22Rv1 (cell line): ENCODE data around the gene ELP4.

Experiments
- H3K27ac ChIP-seq: fragments of 450-650 bp; 2 replicates; pipeline ENCODE4 v1.5.1; 2017
- ZFX ChIP-seq: fragments of 450-650 bp; IDR thresholded peaks from 2 replicates; pipeline ENCODE4 v1.6.1; 2017; ENCODE audit warnings: antibody characterized with exemption, borderline replicate concordance
- TF ChIP-seq, protein P1 (sequence below): fragments of 450-650 bp; IDR thresholded peaks from 2 replicates; pipeline ENCODE4 v1.5.1; 2017; ENCODE audit warnings: mild to moderate bottlenecking

ELP4 gene

DNA sequence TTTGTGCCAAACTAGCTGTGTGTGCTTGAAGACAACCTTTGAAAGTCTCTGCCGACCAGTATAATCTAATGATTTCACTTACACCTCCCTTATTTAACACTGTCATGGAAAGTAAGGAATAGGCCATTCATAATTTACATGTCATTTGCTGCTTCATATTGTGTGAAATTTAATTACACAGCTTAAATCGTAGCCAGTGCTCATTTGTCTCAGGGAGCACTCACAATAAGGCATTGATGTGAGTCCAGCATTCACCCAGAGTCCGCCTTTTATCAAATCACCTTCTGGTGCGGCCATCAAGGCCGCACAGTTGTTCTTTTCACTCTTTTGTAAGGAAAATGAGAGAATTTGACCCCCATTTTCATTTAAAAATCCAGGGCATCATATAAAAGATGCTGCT lies 254.7 kb downstream of the ELP4 start:
- H3K27ac ChIP-seq, result no peak overlapping the region
- TF ChIP-seq, protein P1, sequence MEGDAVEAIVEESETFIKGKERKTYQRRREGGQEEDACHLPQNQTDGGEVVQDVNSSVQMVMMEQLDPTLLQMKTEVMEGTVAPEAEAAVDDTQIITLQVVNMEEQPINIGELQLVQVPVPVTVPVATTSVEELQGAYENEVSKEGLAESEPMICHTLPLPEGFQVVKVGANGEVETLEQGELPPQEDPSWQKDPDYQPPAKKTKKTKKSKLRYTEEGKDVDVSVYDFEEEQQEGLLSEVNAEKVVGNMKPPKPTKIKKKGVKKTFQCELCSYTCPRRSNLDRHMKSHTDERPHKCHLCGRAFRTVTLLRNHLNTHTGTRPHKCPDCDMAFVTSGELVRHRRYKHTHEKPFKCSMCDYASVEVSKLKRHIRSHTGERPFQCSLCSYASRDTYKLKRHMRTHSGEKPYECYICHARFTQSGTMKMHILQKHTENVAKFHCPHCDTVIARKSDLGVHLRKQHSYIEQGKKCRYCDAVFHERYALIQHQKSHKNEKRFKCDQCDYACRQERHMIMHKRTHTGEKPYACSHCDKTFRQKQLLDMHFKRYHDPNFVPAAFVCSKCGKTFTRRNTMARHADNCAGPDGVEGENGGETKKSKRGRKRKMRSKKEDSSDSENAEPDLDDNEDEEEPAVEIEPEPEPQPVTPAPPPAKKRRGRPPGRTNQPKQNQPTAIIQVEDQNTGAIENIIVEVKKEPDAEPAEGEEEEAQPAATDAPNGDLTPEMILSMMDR, result no peak
- TF ChIP-seq ZFX, result no peak

DNA sequence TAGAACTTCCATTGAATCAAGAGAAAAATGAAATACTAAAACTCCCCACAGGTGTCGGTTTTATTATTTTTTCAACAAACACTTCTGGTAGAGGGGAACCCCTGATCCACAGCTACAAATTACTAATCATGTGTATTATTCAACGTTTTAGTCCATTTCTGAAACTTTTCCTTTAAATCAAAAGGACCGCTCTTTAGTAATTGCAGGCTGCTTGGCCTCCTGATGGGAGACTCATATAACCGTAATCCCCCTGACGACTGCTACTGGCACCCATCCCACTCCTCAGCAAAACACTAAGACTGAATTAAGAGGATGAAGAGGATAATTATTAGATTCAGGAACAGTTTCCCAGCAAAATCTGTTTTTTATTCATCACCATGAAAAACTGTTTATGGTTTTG lies 255.2 kb downstream of the ELP4 start:
- TF ChIP-seq, protein P1, result no peak
- no peak for TF ChIP-seq ZFX

DNA sequence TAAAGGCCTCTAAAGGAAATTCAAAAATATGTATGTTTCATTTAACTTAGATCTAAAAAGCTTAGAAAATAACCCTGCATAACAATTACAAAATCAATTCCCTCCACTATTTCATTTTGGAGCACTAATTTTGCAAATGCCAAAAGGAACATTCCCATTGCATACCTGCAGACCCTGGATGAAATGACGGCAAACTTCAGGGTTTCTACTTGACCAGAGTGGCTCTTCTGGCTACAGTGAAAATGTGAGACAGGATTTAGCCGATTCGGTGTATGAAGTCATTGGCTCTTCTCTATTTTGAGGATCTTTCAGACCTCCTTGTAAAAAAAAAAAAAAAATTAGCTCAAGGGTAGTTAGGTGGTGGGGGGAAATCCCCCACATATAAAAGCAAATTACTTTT lies 257.5 kb downstream of the ELP4 start:
- TF ChIP-seq, protein P1, result no peak
- no peak for TF ChIP-seq ZFX
- no peak overlapping the region for H3K27ac ChIP-seq

More for the DNA sequence above, 255.2 kb downstream of the ELP4 start:
- no peak overlapping the region for H3K27ac ChIP-seq

DNA sequence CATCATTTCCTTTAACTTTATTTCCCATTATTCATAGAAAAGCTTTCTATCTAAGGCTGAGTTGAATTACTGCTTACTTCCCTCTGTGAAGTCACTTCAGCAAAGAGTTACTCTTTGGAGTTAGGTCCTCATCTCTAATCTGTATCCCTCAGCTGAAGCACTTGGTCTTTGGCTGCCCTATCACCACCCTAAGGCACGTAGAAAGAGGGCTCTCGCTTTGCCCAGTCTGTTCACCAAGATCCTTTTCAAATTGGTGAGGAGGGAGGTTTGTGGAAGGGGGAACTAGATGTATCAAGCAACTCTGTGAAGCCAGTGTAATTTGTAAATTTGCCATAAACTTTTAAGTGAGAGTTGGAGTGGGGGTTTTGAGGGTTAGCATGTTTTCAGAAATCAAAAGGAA lies 258.1 kb downstream of the ELP4 start:
- no peak overlapping the region for H3K27ac ChIP-seq
- TF ChIP-seq ZFX, result no peak
- TF ChIP-seq, protein P1, result no peak

DNA sequence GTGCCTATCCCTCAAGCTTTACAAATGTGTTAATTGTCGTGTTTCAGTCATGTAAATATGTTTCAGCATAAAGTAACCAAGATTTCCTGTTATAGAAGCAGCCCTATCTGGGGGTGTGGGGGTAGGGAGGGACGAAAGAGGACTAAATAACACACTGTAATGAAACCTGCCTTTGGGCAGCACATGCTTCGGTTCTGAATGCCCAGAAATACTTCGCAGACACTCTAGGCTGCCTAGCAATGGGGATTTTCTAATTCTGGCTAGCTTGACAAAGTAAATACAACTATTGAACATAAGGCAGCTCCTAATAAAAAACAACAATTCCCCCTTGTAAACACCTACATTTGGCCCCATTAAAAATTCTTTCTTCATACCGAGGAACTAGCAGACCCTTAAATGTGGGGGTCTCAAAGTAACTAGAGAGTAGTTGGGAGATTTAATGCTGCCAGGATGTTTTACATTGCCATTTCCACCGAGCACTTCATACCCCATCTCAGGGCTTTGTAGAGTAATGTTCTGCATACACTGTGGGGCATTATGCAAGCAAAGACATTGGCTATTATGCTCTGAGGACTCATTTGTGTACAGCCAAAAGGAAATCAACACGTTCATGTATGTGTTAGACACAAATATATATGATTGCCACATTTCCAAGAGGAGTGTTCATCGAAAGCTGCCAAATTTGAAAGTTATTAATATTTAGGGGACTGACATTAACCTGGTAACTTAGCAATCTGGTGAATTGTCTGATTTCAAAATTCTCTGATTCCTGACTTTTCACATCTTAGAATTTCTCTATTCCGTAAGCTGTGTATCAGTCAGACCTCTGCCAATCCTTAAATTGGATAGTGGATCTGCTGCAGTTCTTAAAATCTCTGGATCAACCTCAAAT lies 259.4 kb downstream of the ELP4 start:
- no peak for TF ChIP-seq ZFX
- TF ChIP-seq, protein P1, result no peak
- H3K27ac ChIP-seq, result no peak overlapping the region

DNA sequence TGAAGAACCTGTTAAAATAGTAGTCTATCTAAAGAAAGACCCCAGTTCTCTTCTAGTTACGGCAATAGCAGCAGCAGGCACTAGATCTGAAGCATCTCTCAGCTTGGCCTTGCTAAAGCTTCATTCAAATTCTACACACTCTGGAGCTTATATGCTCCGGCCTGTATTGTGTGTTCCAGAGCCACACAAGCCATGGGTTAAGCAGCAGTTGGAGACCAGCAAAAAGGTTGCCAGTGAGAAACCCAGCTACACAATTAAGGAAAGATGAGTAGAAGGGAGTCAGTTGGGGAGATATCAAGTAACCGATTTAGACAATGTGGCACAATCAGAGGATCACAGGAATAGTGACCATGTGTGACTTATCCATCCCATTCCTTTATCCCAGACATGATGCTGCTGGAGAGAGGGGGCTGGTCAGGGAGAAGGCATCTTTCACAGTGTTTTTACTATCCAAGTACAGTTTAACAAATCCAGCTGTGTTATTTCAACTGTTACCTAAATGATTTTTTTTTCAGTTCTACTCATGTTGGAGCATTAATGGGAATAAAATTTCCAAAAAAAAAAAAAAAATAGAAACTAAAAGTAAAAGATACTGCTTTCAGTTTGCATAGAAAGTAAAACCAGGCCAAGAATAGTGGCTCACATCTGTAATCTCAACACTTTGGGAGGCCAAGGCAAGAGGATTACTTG lies 260.6 kb downstream of the ELP4 start:
- no peak overlapping the region for H3K27ac ChIP-seq
- TF ChIP-seq, protein P1, result no peak
- TF ChIP-seq ZFX, result no peak

DNA sequence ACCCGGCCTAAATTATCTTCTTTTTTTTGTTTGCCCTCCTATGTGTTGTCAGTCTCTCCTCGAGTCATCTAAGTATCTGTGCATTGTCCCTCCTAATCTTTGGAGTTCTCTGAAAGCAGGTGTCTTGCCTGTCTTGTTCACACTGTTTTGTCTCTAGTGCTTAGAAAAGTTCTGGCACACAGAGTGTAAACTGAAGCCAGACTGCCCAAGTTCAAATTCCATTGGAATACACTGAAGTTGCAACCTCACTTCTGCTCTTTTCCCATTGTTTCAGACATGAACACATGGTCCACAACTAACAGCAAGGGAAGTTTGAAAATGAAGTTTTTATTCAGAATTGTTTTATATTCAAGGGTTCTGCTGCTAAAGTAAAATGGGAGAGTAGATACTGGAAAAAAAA lies 262.8 kb downstream of the ELP4 start:
- TF ChIP-seq ZFX, result no peak
- TF ChIP-seq, protein P1, result no peak
- H3K27ac ChIP-seq, result no peak overlapping the region
